IMR-90 (cell line): Measurements from ENCODE around the gene JAGN1.

Experiments used
- CTCF ChIP-seq: conservative IDR thresholded peaks from 2 replicates; pipeline ENCODE4 v1.5.1; 2012; ENCODE audit warnings: mild to moderate bottlenecking, low read depth, low read length, improper control_type of control experiment
- FOS ChIP-seq: fragments of 150-350 bp; IDR thresholded peaks from 2 replicates; pipeline ENCODE4 v1.6.1; 2016; ENCODE audit warnings: low read depth, low read length
- MXI1 ChIP-seq: IDR thresholded peaks from 2 replicates; pipeline ENCODE4 v1.6.1; 2012; ENCODE audit warnings: low read depth, mild to moderate bottlenecking, low read length, moderate library complexity, borderline replicate concordance
- NFE2L2 ChIP-seq: fragments of 150-350 bp; IDR thresholded peaks from 2 replicates; pipeline ENCODE4 v1.6.1; 2016; ENCODE audit warnings: low read depth, mild to moderate bottlenecking, low read length
- POLR2A ChIP-seq: IDR thresholded peaks from 2 replicates; pipeline ENCODE4 v1.6.1; 2012; ENCODE audit warnings: mild to moderate bottlenecking, low read depth, low read length
- RAD21 ChIP-seq: IDR thresholded peaks from 2 replicates; pipeline ENCODE4 v1.6.1; 2012; ENCODE audit warnings: low read length, improper control_type of control experiment
- RCOR1 ChIP-seq: IDR thresholded peaks from 2 replicates; pipeline ENCODE4 v1.6.1; 2012; ENCODE audit warnings: mild to moderate bottlenecking, low read length, improper control_type of control experiment; ENCODE audit not compliant: insufficient replicate concordance
- USF2 ChIP-seq: fragments of 150-350 bp; IDR thresholded peaks from 2 replicates; pipeline ENCODE4 v1.6.1; 2017; ENCODE audit warnings: mild to moderate bottlenecking, antibody characterized with exemption, low read length, low read depth

- TF ChIP-seq CTCF (no peak), USF2 (no peak), RCOR1 (no peak), FOS (no peak), POLR2A (no peak), NFE2L2 (no peak), MXI1 (no peak), RAD21 (no peak)
Observed at GRCh38 chr3:9917820-9918219, 27.4 kb downstream of the JAGN1 start.
